Panc1 (cell line): ENCODE measurements around the gene ALG12. TPM values are rescaled to one million over a fixed set of nuclear protein-coding genes. Genes with fewer than 3 reads are reported as not detected.
A peak's percentile ranks its signal among the peaks of the same experiment; 100 is the strongest.

ENCODE experiments used
- ATAC-seq: fragments of 200-7000 bp; cut with Tn5 transposase; 2 replicates; pipeline ENCODE4 v1.9.1; 2020; ENCODE audit warnings: mild to moderate bottlenecking, moderate library complexity
- BruUV-seq: library from RNA; stranded (reverse); fragments of 400-500 nt; replicated peaks from 2 replicates; lab custom pipeline; 2021; lab: Mats Ljungman, UMichigan
- CTCF ChIA-PET: fragments of 300-600 bp; sonication (Branson Sonifier 250); formaldehyde crosslinking; loops from one replicate; lab custom pipeline; 2022; ENCODE audit warnings: antibody characterized with exemption; lab: Charles Lee
- POLR2A ChIA-PET: fragments of 300-600 bp; sonication (Branson Sonifier 250); formaldehyde crosslinking; loops from one replicate; lab custom pipeline; 2022; ENCODE audit warnings: antibody characterized with exemption; lab: Charles Lee
- DNase-seq: peaks from one replicate; pipeline ENCODE4 v3.0.0-alpha.2; 2010; ENCODE audit warnings: low read depth, low spot score
- H3K27ac ChIP-seq: 2 replicates; pipeline ENCODE4 v1.5.1; 2011; ENCODE audit warnings: mild to moderate bottlenecking, low read length, inconsistent platforms
- H3K27me3 ChIP-seq: fragments of 200-500 bp; sonication (Bioruptor generic); 2 replicates; pipeline ENCODE4 v1.6.0; 2014; ENCODE audit warnings: low read length, inconsistent platforms; ENCODE audit not compliant: control insufficient read depth, insufficient read depth
- H3K36me3 ChIP-seq: fragments of 200-500 bp; sonication (Bioruptor generic); 2 replicates; pipeline ENCODE4 v1.5.1; 2014; ENCODE audit warnings: inconsistent platforms, mild to moderate bottlenecking, low read length, moderate library complexity; ENCODE audit not compliant: control insufficient read depth, insufficient read depth
- H3K4me1 ChIP-seq: 2 replicates; pipeline ENCODE4 v1.5.1; 2011; ENCODE audit warnings: inconsistent platforms, mild to moderate bottlenecking, low read length, moderate library complexity; ENCODE audit not compliant: control insufficient read depth, insufficient read depth
- H3K4me3 ChIP-seq, 2 experiments: 2 replicates each; pipeline ENCODE4 v1.5.1; 2011 to 2012; ENCODE audit warnings: low read depth in 2 of 2, low read length in 2 of 2, mild to moderate bottlenecking in 2 of 2, inconsistent platforms in 1 of 2, moderate library complexity in 1 of 2
- H3K9me3 ChIP-seq: fragments of 200-500 bp; sonication (Bioruptor generic); 2 replicates; pipeline ENCODE4 v1.5.1; 2014; ENCODE audit warnings: low read depth, mild to moderate bottlenecking, inconsistent platforms, low read length, moderate library complexity; ENCODE audit not compliant: control insufficient read depth, insufficient read depth
- CTCF ChIP-seq: fragments of 450-650 bp; IDR thresholded peaks from 2 replicates; pipeline ENCODE4 v1.5.1; 2017; ENCODE audit warnings: mild to moderate bottlenecking
- POLR2AphosphoS5 ChIP-seq: IDR thresholded peaks from 2 replicates; pipeline ENCODE4 v1.6.1; 2012; ENCODE audit warnings: mild to moderate bottlenecking, low read depth, low read length, moderate library complexity
- REST ChIP-seq, 2 experiments: IDR thresholded peaks; 2 replicates each; pipeline ENCODE4 v1.6.1; 2011 to 2012; ENCODE audit warnings: low read depth in 2 of 2, control low read depth in 1 of 2, low read length in 1 of 2, mild to moderate bottlenecking in 1 of 2, moderate library complexity in 1 of 2; ENCODE audit not compliant: insufficient read depth in 1 of 2
- SIN3A ChIP-seq: IDR thresholded peaks from 2 replicates; pipeline ENCODE4 v1.6.1; 2012; ENCODE audit warnings: low read depth, mild to moderate bottlenecking, low read length, moderate library complexity, borderline replicate concordance; ENCODE audit not compliant: insufficient read depth
- TCF7L2 ChIP-seq: IDR thresholded peaks from 2 replicates; pipeline ENCODE4 v1.6.1; 2011; ENCODE audit warnings: mild to moderate bottlenecking, low read depth, low read length, inconsistent platforms
- in situ Hi-C: cut with HindIII; loops from 2 replicates; pipeline ENCODE4 v1.10.0; 2016; ENCODE audit warnings: low sequenced_read_pairs, low pct_unique_long_range_greater_than_20kb
- intact Hi-C: fragments of 100-400 bp; cut with micrococcal nuclease; formaldehyde crosslinking; loops from one replicate; pipeline ENCODE4 v1.10.0; 2022; ENCODE audit not compliant: unreplicated experiment
- total RNA-seq: library from RNA; stranded (reverse); gene quantifications from one replicate; pipeline ENCODE4 v1.2.1, GENCODE V29; 2021; ENCODE audit not compliant: unreplicated experiment

Gene ALG12
- total RNA-seq, 1 experiment from 2014 or later, result 23.4 TPM

- H3K27me3 ChIP-seq, result no peaks in the 10 kb centered on the region
- DNase-seq (no peak), ATAC-seq (no peak)
- no peaks in the 10 kb centered on the region for H3K9me3 ChIP-seq
- no peak overlapping the region for H3K4me3 ChIP-seq
- H3K4me1 ChIP-seq, result peaks cover 58% of the 10 kb centered on the region
- 0 out of 2 replicates have a peak overlapping the region, but pooled peaks have one; percentile 23 for H3K27ac ChIP-seq
- intact Hi-C loops (no loop called here), in situ Hi-C loops (no loop called here)
- POLR2A ChIA-PET, result no interaction called here
- TF ChIP-seq CTCF, result no peak
- TF ChIP-seq POLR2AphosphoS5, result no peak
- no peak for TF ChIP-seq REST (IDR thresholded peaks at IDR 0.05; ENCODE audit: insufficient read depth in 1 of 2, low read depth in 2 of 2, low read length in 1 of 2)
- no peak for TF ChIP-seq SIN3A
- no peak for TF ChIP-seq TCF7L2
- H3K36me3 ChIP-seq, result no peaks in the 10 kb centered on the region; the same call in 1 of the 2 replicates
- CTCF ChIA-PET, result no interaction called here
- BruUV-seq, result no TSS peak
These were observed 37.6 kb upstream of the ALG12 start for GRCh38 chr22:49955581-49956417.

GRCh38 chr22:49954991-49955580 is 36.8 kb upstream of the ALG12 start:
- in situ Hi-C loops, result no loop called here
- ChIA-PET CTCF (no interaction called here), POLR2A (interaction anchor here (0.5 kb wide), 1 partner anchor 112 kb away, joined by 3 read pairs; no protein-coding TSS in a partner anchor)

More at GRCh38 chr22:49954991-49955580, 36.8 kb upstream of the ALG12 start:
- intact Hi-C loops, result no loop called here
- Histone ChIP-seq H3K27ac (no peak overlapping the region), H3K4me3 (no peak overlapping the region), H3K4me1 (peaks cover 61% of the 10 kb centered on the region), H3K36me3 (no peaks in the 10 kb centered on the region), H3K27me3 (no peaks in the 10 kb centered on the region), H3K9me3 (no peaks in the 10 kb centered on the region)
- DNase-seq (no peak), ATAC-seq (no peak)
- no TSS peak for BruUV-seq
- TF ChIP-seq CTCF (no peak), REST (IDR thresholded peaks at IDR 0.05; ENCODE audit: insufficient read depth in 1 of 2, low read depth in 2 of 2, low read length in 1 of 2) (no peak), SIN3A (no peak), POLR2AphosphoS5 (no peak), TCF7L2 (no peak)
